Endothelial cell of umbilical vein (primary cell): Measurements from ENCODE around the gene CBLB. TPM values are rescaled to one million over a fixed set of nuclear protein-coding genes. Genes with fewer than 3 reads are reported as not detected.

Source experiments
- BruUV-seq: library from RNA; stranded (reverse); fragments of 400-500 nt; replicated peaks from 2 replicates; lab custom pipeline; 2021; lab: Mats Ljungman, UMichigan
- CTCF ChIA-PET: fragments of 300-600, 350-600 bp; sonication (Branson Sonifier 250); formaldehyde crosslinking; loops from one replicate; lab custom pipeline; 2021; ENCODE audit warnings: antibody characterized with exemption, inconsistent platforms; lab: Charles Lee
- POLR2A ChIA-PET: fragments of 300-600, 350-600 bp; sonication (Branson Sonifier 250); formaldehyde crosslinking; loops from one replicate; lab custom pipeline; 2021; ENCODE audit warnings: antibody characterized with exemption, inconsistent platforms; lab: Charles Lee
- DNase-seq: peaks from one replicate; pipeline ENCODE4 v3.0.0-alpha.2; 2011; ENCODE audit warnings: low read depth, low spot score
- FAIRE-seq: peaks from 2 replicates; lab custom pipeline; 2011; peaks lifted over from hg19 to GRCh38; lab: Jason Lieb, UNC
- H2AFZ ChIP-seq: 2 replicates; pipeline ENCODE4 v1.6.0; 2012; ENCODE audit warnings: low read depth, low read length, control low read depth, inconsistent platforms
- H3K27ac ChIP-seq: 2 replicates; pipeline ENCODE4 v1.5.1; 2011; ENCODE audit warnings: low read depth, mild to moderate bottlenecking, control low read depth, low read length, moderate library complexity; ENCODE audit not compliant: insufficient read depth
- H3K27me3 ChIP-seq, 2 experiments: 2 replicates each; pipeline versions ENCODE4 v1.6.0 to v1.6.1; 2011; ENCODE audit warnings: low read length in 2 of 2, mixed read lengths in 1 of 2; ENCODE audit not compliant: control insufficient read depth in 2 of 2, insufficient read depth in 2 of 2
- H3K36me3 ChIP-seq, 2 experiments: 2 replicates in 1 of 2; 3 replicates in 1 of 2; pipeline ENCODE4 v1.5.1; 2011; ENCODE audit warnings: low read length in 2 of 2, mild to moderate bottlenecking in 1 of 2, moderate library complexity in 1 of 2; ENCODE audit not compliant: control insufficient read depth in 2 of 2, insufficient read depth in 2 of 2; ENCODE audit errors: extremely low read depth in 1 of 2
- H3K4me1 ChIP-seq: 3 replicates; pipeline ENCODE4 v1.5.1; 2011; ENCODE audit warnings: mild to moderate bottlenecking, low read length; ENCODE audit not compliant: control insufficient read depth, insufficient read depth; ENCODE audit errors: extremely low read depth
- H3K4me2 ChIP-seq: 2 replicates; pipeline ENCODE4 v1.6.1; 2011; ENCODE audit warnings: low read length, control low read depth, mixed read lengths; ENCODE audit not compliant: insufficient read depth
- H3K4me3 ChIP-seq, 3 experiments: fragments of 200-600 bp in 1 of 3; sonication (generic), shearing (Covaris generic) in 1 of 3; replicated peaks in 1 of 3; 2 replicates each; pipeline ENCODE4 v1.5.1; 2011 to 2016; ENCODE audit warnings: control low read depth in 3 of 3, low read length in 3 of 3, mild to moderate bottlenecking in 2 of 3, inconsistent platforms in 1 of 3, low read depth in 1 of 3, moderate library complexity in 1 of 3; ENCODE audit not compliant: insufficient read depth in 1 of 3
- H3K79me2 ChIP-seq: 2 replicates; pipeline ENCODE4 v1.6.0; 2012; ENCODE audit warnings: low read length, inconsistent platforms; ENCODE audit not compliant: control insufficient read depth, insufficient read depth
- H3K9ac ChIP-seq: replicated peaks from 2 replicates; pipeline ENCODE3; 2011; ENCODE audit warnings: low read length, control low read depth; ENCODE audit not compliant: insufficient read depth; ENCODE audit errors: extremely low read depth
- H3K9me1 ChIP-seq: replicated peaks from 3 replicates; pipeline ENCODE4 v1.6.0; 2011; ENCODE audit warnings: mild to moderate bottlenecking, low read length; ENCODE audit not compliant: control insufficient read depth, insufficient read depth; ENCODE audit errors: extremely low read depth
- H3K9me3 ChIP-seq: replicated peaks from 2 replicates; pipeline ENCODE4 v1.5.1; 2012; ENCODE audit warnings: low read length, inconsistent platforms; ENCODE audit not compliant: control insufficient read depth, insufficient read depth
- H4K20me1 ChIP-seq: replicated peaks from 2 replicates; pipeline ENCODE3; 2011; ENCODE audit warnings: mild to moderate bottlenecking, low read length; ENCODE audit not compliant: control insufficient read depth, insufficient read depth; ENCODE audit errors: extremely low read depth
- EZH2 ChIP-seq: IDR thresholded peaks from 2 replicates; pipeline ENCODE4 v1.6.1; 2012; ENCODE audit warnings: borderline replicate concordance, low read depth, mild to moderate bottlenecking, moderate library complexity, low read length, inconsistent platforms; ENCODE audit not compliant: severe bottlenecking
- FOS ChIP-seq: IDR thresholded peaks from 2 replicates; pipeline ENCODE4 v1.6.1; 2011; ENCODE audit warnings: mild to moderate bottlenecking, low read length, moderate library complexity, borderline replicate concordance; ENCODE audit not compliant: insufficient read depth
- JUN ChIP-seq: IDR thresholded peaks from 2 replicates; pipeline ENCODE4 v1.6.1; 2011; ENCODE audit warnings: borderline replicate concordance, low read depth; ENCODE audit not compliant: insufficient read length, insufficient read depth
- POLR2A ChIP-seq: IDR thresholded peaks from 2 replicates; pipeline ENCODE4 v1.6.1; 2012; ENCODE audit warnings: low read depth, mild to moderate bottlenecking, control low read depth, low read length
- dilution Hi-C: fragments of 300-500 bp; cut with MboI; formaldehyde crosslinking; loops from one replicate; pipeline ENCODE4 v1.15.0; 2019; ENCODE audit warnings: low sequenced_read_pairs; ENCODE audit not compliant: extremely low pct_ligation_motif_present
- intact Hi-C: fragments of 100-400 bp; cut with micrococcal nuclease; formaldehyde crosslinking; loops from one replicate; pipeline ENCODE4 v1.10.0; 2022
- polyA plus RNA-seq, 4 experiments: library from polyadenylated mRNA; depleted of rRNA in 3 of 4; stranded (reverse) in 3 of 4; unstranded in 1 of 4; fragments of >200 nt; gene quantifications; 2 replicates each; pipeline versions ENCODE4 v1.2.1 to v1.2.3, GENCODE V29; 2011 to 2012; ENCODE audit warnings: missing spikeins in 1 of 4
- total RNA-seq: library from RNA; stranded (reverse); gene quantifications from 2 replicates; pipeline ENCODE4 v1.2.3, GENCODE V29; 2021
- TF ChIP-seq, protein P1 (sequence below), 2 donors: IDR thresholded peaks; 1 replicate in 1 of 2; 2 replicates in 1 of 2; pipeline ENCODE4 v1.5.1; 2011; ENCODE audit warnings: low read length in 2 of 2, mild to moderate bottlenecking in 2 of 2, moderate library complexity in 2 of 2, control low read depth in 1 of 2, inconsistent platforms in 1 of 2, low read depth in 1 of 2; ENCODE audit not compliant: insufficient read depth in 1 of 2; ENCODE audit errors: extremely low read depth in 1 of 2
- TF ChIP-seq, protein P2 (sequence below): IDR thresholded peaks from 2 replicates; pipeline ENCODE4 v1.6.1; 2011; ENCODE audit not compliant: insufficient read depth, insufficient read length

CBLB gene
- total and polyA plus RNA-seq, 2 donors (not counting 3 experiments of a cell fraction or from before 2014, with no cell fraction given), result 17.8 to 39.6 TPM

DNA sequence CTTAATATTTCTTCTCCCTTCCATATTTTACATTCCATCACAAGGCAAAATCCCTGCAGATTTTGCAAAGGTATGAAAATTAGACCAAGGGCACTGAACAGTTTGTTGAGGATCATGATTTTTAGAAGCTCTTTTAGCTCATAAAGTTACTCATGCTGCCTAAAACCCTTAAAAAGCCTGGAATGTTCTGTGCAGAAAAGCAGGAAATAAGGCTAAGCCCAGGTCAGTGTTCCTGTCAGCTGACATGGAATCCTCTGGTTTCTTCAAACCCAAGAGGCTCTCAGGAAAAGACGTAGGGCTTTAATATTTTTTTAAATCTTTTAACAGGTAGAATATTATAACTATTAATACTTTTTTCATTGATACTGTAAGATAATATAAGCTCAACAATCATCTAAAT, 8.2 kb downstream of the CBLB start:
- Histone ChIP-seq H3K9me3 (no peaks in the 10 kb centered on the region), H3K4me3 (no peak overlapping the region), H3K79me2 (peaks cover 54% of the 10 kb centered on the region), H2AFZ (no peak overlapping the region), H3K27me3 (no peaks in the 10 kb centered on the region), H3K9me1 (no peaks in the 10 kb centered on the region), H3K27ac (no peak overlapping the region), H4K20me1 (no peaks in the 10 kb centered on the region), H3K36me3 (peaks cover 0 to 4% of the 10 kb centered on the region in 2 experiments), H3K4me1 (peaks cover 39% of the 10 kb centered on the region), H3K4me2 (no peak overlapping the region), H3K9ac (no peak overlapping the region)
- intact Hi-C loops, result loop anchor here (10.0 kb wide), 2 partner anchors 496 to 1204 kb away; partner anchors contain the start of gene ALCAM
- no peak for FAIRE-seq
- ChIA-PET CTCF (interaction anchor here (1.0 to 1.5 kb wide), 3 partner anchors 8 to 749 kb away, joined by 3 to 7 read pairs (median 3); no protein-coding TSS in a partner anchor), POLR2A (no interaction called here)
- peak; percentile 33 for DNase-seq
- TF ChIP-seq JUN (no peak), POLR2A (no peak), EZH2 (no peak)
- dilution Hi-C loops, result no loop called here
- BruUV-seq, result no TSS peak

DNA sequence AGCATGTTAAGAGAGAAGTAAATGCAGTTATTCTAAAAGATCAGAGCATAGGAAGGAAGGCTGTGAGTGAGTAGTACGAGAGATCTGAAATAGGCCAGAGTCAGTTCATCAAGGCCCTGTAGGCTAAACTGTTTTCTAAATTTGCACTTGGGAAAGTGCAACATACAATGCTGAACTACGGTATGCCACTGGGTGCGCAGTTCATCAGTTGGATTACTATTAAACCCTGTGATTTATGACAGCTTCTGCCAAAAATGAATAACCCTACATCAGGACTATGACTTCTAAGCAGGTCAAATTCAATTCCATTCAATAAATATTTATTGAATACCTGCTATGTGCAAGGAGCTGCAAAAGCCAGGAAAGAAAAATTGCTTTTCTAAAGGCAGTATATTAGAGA, 10.8 kb downstream of the CBLB start:
- Histone ChIP-seq H3K36me3 (peaks cover 0 to 7% of the 10 kb centered on the region in 2 experiments), H3K9ac (no peak overlapping the region), H3K79me2 (peaks cover 47% of the 10 kb centered on the region), H3K9me3 (no peaks in the 10 kb centered on the region), H3K27ac (no peak overlapping the region), H3K4me3 (no peak overlapping the region), H2AFZ (no peak overlapping the region), H3K4me2 (no peak overlapping the region), H3K4me1 (peaks cover 15% of the 10 kb centered on the region), H3K27me3 (no peaks in the 10 kb centered on the region), H4K20me1 (no peaks in the 10 kb centered on the region), H3K9me1 (no peaks in the 10 kb centered on the region)
- DNase-seq, result no peak
- TF ChIP-seq JUN, result no peak
- TF ChIP-seq, protein P1, sequence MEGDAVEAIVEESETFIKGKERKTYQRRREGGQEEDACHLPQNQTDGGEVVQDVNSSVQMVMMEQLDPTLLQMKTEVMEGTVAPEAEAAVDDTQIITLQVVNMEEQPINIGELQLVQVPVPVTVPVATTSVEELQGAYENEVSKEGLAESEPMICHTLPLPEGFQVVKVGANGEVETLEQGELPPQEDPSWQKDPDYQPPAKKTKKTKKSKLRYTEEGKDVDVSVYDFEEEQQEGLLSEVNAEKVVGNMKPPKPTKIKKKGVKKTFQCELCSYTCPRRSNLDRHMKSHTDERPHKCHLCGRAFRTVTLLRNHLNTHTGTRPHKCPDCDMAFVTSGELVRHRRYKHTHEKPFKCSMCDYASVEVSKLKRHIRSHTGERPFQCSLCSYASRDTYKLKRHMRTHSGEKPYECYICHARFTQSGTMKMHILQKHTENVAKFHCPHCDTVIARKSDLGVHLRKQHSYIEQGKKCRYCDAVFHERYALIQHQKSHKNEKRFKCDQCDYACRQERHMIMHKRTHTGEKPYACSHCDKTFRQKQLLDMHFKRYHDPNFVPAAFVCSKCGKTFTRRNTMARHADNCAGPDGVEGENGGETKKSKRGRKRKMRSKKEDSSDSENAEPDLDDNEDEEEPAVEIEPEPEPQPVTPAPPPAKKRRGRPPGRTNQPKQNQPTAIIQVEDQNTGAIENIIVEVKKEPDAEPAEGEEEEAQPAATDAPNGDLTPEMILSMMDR (IDR thresholded peaks at IDR 0.05; ENCODE audit: extremely low read depth in 1 of 2, insufficient read depth in 1 of 2, low read depth in 1 of 2, low read length in 2 of 2), result no peak
- TF ChIP-seq FOS, result no peak
- TF ChIP-seq, protein P2, sequence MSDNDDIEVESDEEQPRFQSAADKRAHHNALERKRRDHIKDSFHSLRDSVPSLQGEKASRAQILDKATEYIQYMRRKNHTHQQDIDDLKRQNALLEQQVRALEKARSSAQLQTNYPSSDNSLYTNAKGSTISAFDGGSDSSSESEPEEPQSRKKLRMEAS, result no peak
- ChIA-PET POLR2A (no interaction called here), CTCF (no interaction called here)
- BruUV-seq, result no TSS peak
- no peak for FAIRE-seq
- intact Hi-C loops (no loop called here), dilution Hi-C loops (no loop called here)
